Left renal cortex interstitium (tissue), 4 donors: ENCODE results near the gene ZNF436. TPM values are rescaled to one million over a fixed set of nuclear protein-coding genes. Genes with fewer than 3 reads are reported as not detected.

Experiments
- DNase-seq, 4 donors: peaks; one replicate each; pipeline ENCODE4 v3.0.0-alpha.2; 2013; ENCODE audit warnings: low read depth in 4 of 4, low spot score in 2 of 4, missing footprints in 1 of 4
- polyA plus RNA-seq, 4 donors: library from polyadenylated mRNA; unstranded; fragments of 120-200 nt; gene quantifications; one replicate each; pipeline ENCODE4 v1.2.1, GENCODE V29; 2013; ENCODE audit not compliant: insufficient read length in 4 of 4

ZNF436 gene
- polyA plus RNA-seq, 4 donors = 27.2 to 34.7 (median 32.2) TPM

GRCh38 chr1:23367791-23368561, 1.7 kb downstream of the ZNF436 start:
- DNase-seq = peak; percentile 94 to 98 (median 96)

GRCh38 chr1:23367451-23367790, 2.2 kb downstream of the ZNF436 start:
- no peak for DNase-seq

GRCh38 chr1:23366598-23366997, 3.0 kb downstream of the ZNF436 start:
- no peak for DNase-seq

GRCh38 chr1:23366146-23366545, 3.5 kb downstream of the ZNF436 start:
- DNase-seq = no peak

GRCh38 chr1:23362218-23362713, 7.4 kb downstream of the ZNF436 start:
- DNase-seq = no peak

GRCh38 chr1:23358310-23358875, 11.2 kb downstream of the ZNF436 start:
- DNase-seq = no peak

- no peak for DNase-seq
These were observed 12.3 kb downstream of the ZNF436 start for GRCh38 chr1:23357138-23357908.

- DNase-seq = no peak
These were observed 13.0 kb downstream of the ZNF436 start for GRCh38 chr1:23356471-23357137.

GRCh38 chr1:23354245-23354644, 15.4 kb downstream of the ZNF436 start:
- DNase-seq = no peak

GRCh38 chr1:23352096-23352695, 17.4 kb downstream of the ZNF436 start:
- no peak for DNase-seq

GRCh38 chr1:23345920-23346319, 23.7 kb downstream of the ZNF436 start:
- DNase-seq = no peak

- peak in 1 of 4 donors; percentile 29 for DNase-seq
These were observed 24.6 kb downstream of the ZNF436 start for GRCh38 chr1:23344987-23345472.

- DNase-seq = peak; percentile 96 to 100 (median 99)
These were observed 25.3 kb downstream of the ZNF436 start, which contains the start of gene HNRNPR for GRCh38 chr1:23344111-23344986. HNRNPR (minus strand) TSS chr1:23344284; CDS start chr1:23341008, 3,276 bp downstream.

GRCh38 chr1:23343221-23344110, 26.2 kb downstream of the ZNF436 start:
- DNase-seq = no peak

- DNase-seq = peak in 1 of 4 donors; percentile 15
These were observed 27.5 kb downstream of the ZNF436 start for GRCh38 chr1:23341931-23342692.

- no peak for DNase-seq
These were observed 30.0 kb downstream of the ZNF436 start for GRCh38 chr1:23339632-23340031.

- DNase-seq = no peak
These were observed 31.8 kb downstream of the ZNF436 start for GRCh38 chr1:23337869-23338268.
